ENCODE results near the gene JUNB. TPM values are rescaled to one million over a fixed set of nuclear protein-coding genes. Genes with fewer than 3 reads are reported as not detected.

Gene JUNB
- total RNA-seq, 1 experiment from 2014 or later = 6.6 TPM

- Mint-ChIP-seq H3K27me3 (ENCODE audit: low read depth) (no peaks in the 10 kb centered on the region; the same call in 1 of the 2 replicates), H3K4me3 (peak overlapping the region; percentile 20), H3K36me3 (peaks cover 14% of the 10 kb centered on the region), H3K27ac (peak overlapping the region; percentile 81), H3K9me3 (no peaks in the 10 kb centered on the region), H3K4me1 (peaks cover 21% of the 10 kb centered on the region)
- CTCF ChIA-PET = interaction anchor here (0.9 to 7.7 kb wide), 9 partner anchors 8 to 112 kb away, joined by 3 to 136 read pairs (median 25); partner anchors contain the start of gene JUNB
- TF ChIP-seq, protein P1, sequence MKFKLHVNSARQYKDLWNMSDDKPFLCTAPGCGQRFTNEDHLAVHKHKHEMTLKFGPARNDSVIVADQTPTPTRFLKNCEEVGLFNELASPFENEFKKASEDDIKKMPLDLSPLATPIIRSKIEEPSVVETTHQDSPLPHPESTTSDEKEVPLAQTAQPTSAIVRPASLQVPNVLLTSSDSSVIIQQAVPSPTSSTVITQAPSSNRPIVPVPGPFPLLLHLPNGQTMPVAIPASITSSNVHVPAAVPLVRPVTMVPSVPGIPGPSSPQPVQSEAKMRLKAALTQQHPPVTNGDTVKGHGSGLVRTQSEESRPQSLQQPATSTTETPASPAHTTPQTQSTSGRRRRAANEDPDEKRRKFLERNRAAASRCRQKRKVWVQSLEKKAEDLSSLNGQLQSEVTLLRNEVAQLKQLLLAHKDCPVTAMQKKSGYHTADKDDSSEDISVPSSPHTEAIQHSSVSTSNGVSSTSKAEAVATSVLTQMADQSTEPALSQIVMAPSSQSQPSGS (CRISPR knock-in tag; IDR thresholded peaks at IDR 0.05; ENCODE audit: borderline replicate concordance, low read depth) = no peak
- ATAC-seq = no peak
- no peak for DNase-seq (ENCODE audit: low spot score)
- POLR2A ChIA-PET = interaction anchor here (1.5 to 3.2 kb wide), 2 partner anchors 16 to 19 kb away, joined by 6 to 15 read pairs; partner anchors contain the start of gene JUNB
These were observed 17.7 kb upstream of the JUNB start for GRCh38 chr19:12773571-12773970.

DNA sequence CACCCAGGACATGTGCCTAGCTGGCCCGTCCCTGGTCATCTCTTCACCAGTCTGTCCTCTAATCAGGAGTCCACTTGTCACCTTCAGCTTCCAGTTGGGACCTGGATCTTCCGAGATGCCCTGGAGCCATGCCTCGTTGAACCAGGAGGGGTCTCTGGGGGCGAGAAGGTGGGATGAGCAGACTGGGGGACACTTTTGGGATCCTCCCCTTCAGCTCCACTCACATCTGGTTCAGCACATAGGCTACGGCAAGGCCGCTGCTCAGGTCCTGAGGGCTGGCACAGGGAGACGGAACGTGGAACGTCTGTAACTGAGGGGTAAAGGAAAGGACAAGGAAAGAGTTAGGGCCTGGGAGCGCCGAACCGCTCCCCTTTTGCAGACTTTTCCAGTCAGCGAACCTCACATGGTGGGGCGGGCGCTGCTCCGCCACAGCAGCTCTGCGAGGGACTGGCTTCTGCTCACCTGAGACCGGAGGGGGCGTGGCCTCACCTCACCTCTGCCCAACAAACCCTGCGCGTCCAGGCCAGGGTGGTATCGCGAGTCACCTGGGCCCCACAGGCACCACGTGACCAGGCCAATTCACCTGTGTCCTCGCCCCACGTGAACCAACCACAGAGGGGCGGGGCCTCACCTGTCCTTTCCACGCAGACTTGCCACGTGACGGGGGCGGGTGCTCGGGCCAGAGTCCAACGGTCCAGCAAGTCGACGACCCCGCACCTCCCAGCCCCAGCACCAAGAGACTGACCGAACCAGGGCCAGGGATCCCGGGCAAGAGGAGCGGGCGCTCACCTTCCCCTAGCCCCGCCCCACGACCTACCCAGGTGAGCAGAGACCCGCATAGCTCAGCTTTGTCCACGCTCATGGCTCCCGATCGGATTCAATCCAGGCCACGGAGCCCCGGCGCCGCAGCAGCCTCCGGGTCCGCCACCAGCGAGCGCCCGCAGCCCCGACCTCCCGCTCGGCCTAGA lies 16.4 kb upstream of the JUNB start, which contains the start of gene HOOK2:
TSS of gene HOOK2 (minus strand) at position 965 of the 968 bp plus-strand sequence. CDS start at position 862, 103 bp downstream.
- H3K4me1 Mint-ChIP-seq = peaks cover 27% of the 10 kb centered on the region
- TF ChIP-seq CREB1 (CRISPR knock-in tag; IDR thresholded peaks at IDR 0.05) = no peak
- no peak for TF ChIP-seq IRF1 (CRISPR knock-in tag; IDR thresholded peaks at IDR 0.05)
- TF ChIP-seq ATF1 (CRISPR knock-in tag; IDR thresholded peaks at IDR 0.05) = no peak
- TF ChIP-seq, protein P2, sequence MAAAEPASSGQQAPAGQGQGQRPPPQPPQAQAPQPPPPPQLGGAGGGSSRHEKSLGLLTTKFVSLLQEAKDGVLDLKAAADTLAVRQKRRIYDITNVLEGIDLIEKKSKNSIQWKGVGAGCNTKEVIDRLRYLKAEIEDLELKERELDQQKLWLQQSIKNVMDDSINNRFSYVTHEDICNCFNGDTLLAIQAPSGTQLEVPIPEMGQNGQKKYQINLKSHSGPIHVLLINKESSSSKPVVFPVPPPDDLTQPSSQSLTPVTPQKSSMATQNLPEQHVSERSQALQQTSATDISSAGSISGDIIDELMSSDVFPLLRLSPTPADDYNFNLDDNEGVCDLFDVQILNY (CRISPR knock-in tag; IDR thresholded peaks at IDR 0.05) = no peak
- TF ChIP-seq, protein P3, sequence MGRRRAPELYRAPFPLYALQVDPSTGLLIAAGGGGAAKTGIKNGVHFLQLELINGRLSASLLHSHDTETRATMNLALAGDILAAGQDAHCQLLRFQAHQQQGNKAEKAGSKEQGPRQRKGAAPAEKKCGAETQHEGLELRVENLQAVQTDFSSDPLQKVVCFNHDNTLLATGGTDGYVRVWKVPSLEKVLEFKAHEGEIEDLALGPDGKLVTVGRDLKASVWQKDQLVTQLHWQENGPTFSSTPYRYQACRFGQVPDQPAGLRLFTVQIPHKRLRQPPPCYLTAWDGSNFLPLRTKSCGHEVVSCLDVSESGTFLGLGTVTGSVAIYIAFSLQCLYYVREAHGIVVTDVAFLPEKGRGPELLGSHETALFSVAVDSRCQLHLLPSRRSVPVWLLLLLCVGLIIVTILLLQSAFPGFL (CRISPR knock-in tag; IDR thresholded peaks at IDR 0.05; ENCODE audit: borderline replicate concordance) = no peak
- TF ChIP-seq ZNF317 (CRISPR knock-in tag; IDR thresholded peaks at IDR 0.05; ENCODE audit: borderline replicate concordance, low read depth) = no peak
- TF ChIP-seq ZNF416 (CRISPR knock-in tag; IDR thresholded peaks at IDR 0.05) = no peak
- no peak for TF ChIP-seq RORB (CRISPR knock-in tag; IDR thresholded peaks at IDR 0.05)
- peak; percentile 99 for TF ChIP-seq USF1 (CRISPR knock-in tag; IDR thresholded peaks at IDR 0.05)
- TF ChIP-seq, protein P4, sequence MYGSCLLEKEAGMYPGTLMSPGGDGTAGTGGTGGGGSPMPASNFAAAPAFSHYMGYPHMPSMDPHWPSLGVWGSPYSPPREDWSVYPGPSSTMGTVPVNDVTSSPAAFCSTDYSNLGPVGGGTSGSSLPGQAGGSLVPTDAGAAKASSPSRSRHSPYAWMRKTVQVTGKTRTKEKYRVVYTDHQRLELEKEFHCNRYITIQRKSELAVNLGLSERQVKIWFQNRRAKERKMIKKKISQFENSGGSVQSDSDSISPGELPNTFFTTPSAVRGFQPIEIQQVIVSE (CRISPR knock-in tag; IDR thresholded peaks at IDR 0.05; ENCODE audit: borderline replicate concordance) = no peak
- no peak for TF ChIP-seq AFF4 (CRISPR knock-in tag; IDR thresholded peaks at IDR 0.05; ENCODE audit: borderline replicate concordance)
- no peak for TF ChIP-seq IRF2 (CRISPR knock-in tag; IDR thresholded peaks at IDR 0.05; ENCODE audit: borderline replicate concordance, low read depth)
- no peak for TF ChIP-seq CREM (CRISPR knock-in tag; IDR thresholded peaks at IDR 0.05)
- no peak for TF ChIP-seq PRDM15 (CRISPR knock-in tag; IDR thresholded peaks at IDR 0.05)
- TF ChIP-seq ATF3 (CRISPR knock-in tag; conservative IDR thresholded peaks at IDR 0.05) = no peak
- no peak for TF ChIP-seq ZNF219 (CRISPR knock-in tag; IDR thresholded peaks at IDR 0.05; ENCODE audit: borderline replicate concordance)

More for the DNA sequence above, 16.4 kb upstream of the JUNB start, which contains the start of gene HOOK2:
- Mint-ChIP-seq H3K27ac (peak within 1 kb of the TSS; percentile 97), H3K36me3 (peaks cover 14% of the 10 kb centered on the region), H3K4me3 (peak within 1 kb of the TSS; percentile 88), H3K9me3 (no peaks in the 10 kb centered on the region), H3K27me3 (ENCODE audit: low read depth) (no peaks in the 10 kb centered on the region; the same call in 1 of the 2 replicates)
- CTCF ChIA-PET = interaction anchor here (0.6 to 7.7 kb wide), 19 partner anchors 9 to 146 kb away, joined by 3 to 136 read pairs (median 3); partner anchors contain the start of genes FBXW9, GET3, JUNB and RNASEH2A
- ATAC-seq = peak; percentile 74
- DNase-seq (ENCODE audit: low spot score) = peak; percentile 94
- POLR2A ChIA-PET = interaction anchor here (0.6 to 3.2 kb wide), 7 partner anchors 11 to 182 kb away, joined by 3 to 15 read pairs (median 6); partner anchors contain the start of gene JUNB

All from WTC11 (cell line).